ENCODE results near the gene C5. TPM values are rescaled to one million over a fixed set of nuclear protein-coding genes. Genes with fewer than 3 reads are reported as not detected.

Gene C5
- total and polyA plus RNA-seq, 9 of the 15 experiments (the other 6 are each of a cell fraction or from before 2014, with no cell fraction given): 0.08 to 0.91 (median 0.42) TPM

DNA sequence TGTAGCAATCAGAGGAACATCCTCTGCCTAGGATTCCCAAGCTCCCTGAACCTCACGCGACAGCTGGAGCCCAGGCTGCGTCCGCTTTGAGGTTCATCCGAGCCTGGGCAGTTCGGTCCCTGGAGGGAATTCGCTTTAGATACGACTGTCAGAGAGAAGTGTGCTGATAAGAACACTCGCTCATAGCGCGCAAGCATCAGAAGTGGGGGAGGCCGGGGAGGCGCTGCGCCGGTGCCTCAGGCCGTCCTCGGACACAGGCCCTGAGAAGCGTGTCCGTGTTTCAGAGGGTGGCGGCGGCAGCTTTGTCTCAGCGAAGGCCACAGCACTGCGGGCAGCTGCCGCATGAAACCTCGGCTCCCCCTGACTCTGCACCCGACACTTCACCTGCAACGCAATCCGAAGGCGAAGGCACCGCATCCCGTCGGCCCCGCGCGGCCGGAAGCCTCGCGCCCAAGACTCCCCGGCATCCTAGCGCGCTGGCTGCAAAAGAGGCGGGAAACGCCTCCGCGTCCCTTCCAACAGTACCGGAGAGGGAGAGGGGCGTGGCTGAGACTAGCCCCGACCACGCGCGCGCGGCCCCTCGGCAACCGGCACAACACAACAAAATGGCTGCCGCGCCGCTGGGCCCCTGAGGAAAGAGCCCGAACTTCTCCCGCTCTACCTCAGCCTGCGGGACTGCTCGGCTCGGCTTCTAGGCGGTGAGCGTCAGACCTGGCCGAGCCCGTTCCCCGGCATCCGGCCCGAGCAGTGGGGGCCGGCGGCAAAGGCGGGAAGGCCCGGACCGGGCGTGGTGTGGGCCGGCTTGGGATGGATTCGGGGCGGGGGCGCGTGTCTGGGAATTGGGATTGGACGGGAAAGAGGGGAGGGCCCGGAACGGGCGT, 24.5 kb upstream of the C5 start, which contains the start of gene CNTRL (continued):
- no peak for TF ChIP-seq RBM15 (IDR thresholded peaks at IDR 0.05; ENCODE audit: insufficient read depth, low read length)
- TF ChIP-seq ARID2 (IDR thresholded peaks at IDR 0.05): no peak
- no peak for TF ChIP-seq ZNF707 (CRISPR knock-in tag; conservative IDR thresholded peaks at IDR 0.05)
- TF ChIP-seq CEBPB (tag; IDR thresholded peaks at IDR 0.05): no peak
- peak; percentile 20; the same call in 1 of the 2 replicates for TF ChIP-seq ZNF282 (CRISPR knock-in tag; IDR thresholded peaks at IDR 0.05)
- peak; percentile 95 for TF ChIP-seq PHF8 (IDR thresholded peaks at IDR 0.05; ENCODE audit: borderline replicate concordance, low read length)
- TF ChIP-seq RAD21 (CRISPR knock-in tag; conservative IDR thresholded peaks at IDR 0.05 in 1 of 2, IDR thresholded peaks at IDR 0.05 in 1 of 2): no peak
- TF ChIP-seq NR2C2 (CRISPR knock-in tag; IDR thresholded peaks at IDR 0.05): peak; percentile 78; the same call in 1 of the 2 replicates
- peak; percentile 48 for TF ChIP-seq NR2C2 (tag; IDR thresholded peaks at IDR 0.05)
- TF ChIP-seq HSF4 (CRISPR knock-in tag; IDR thresholded peaks at IDR 0.05; ENCODE audit: borderline replicate concordance): 0 out of 2 replicates have a peak, but pooled peaks have one; percentile 60
- TF ChIP-seq DDX20 (tag; IDR thresholded peaks at IDR 0.05; ENCODE audit: low read depth): no peak
- peak; percentile 99 for TF ChIP-seq LCOR (CRISPR knock-in tag; IDR thresholded peaks at IDR 0.05)
- peak; percentile 83; the same call in 1 of the 2 replicates for TF ChIP-seq MTA3 (IDR thresholded peaks at IDR 0.05; ENCODE audit: borderline replicate concordance)
- TF ChIP-seq SAFB (IDR thresholded peaks at IDR 0.05; ENCODE audit: borderline replicate concordance, low read depth, low read length): no peak
- TF ChIP-seq ZBTB9 (CRISPR knock-in tag; IDR thresholded peaks at IDR 0.05): peak; percentile 67
- no peak for TF ChIP-seq NFXL1 (CRISPR knock-in tag; IDR thresholded peaks at IDR 0.05)
- TF ChIP-seq PREB (CRISPR knock-in tag; IDR thresholded peaks at IDR 0.05): peak; percentile 80; the same call in 1 of the 2 replicates
- TF ChIP-seq ILF3 (IDR thresholded peaks at IDR 0.05; ENCODE audit: borderline replicate concordance): no peak
- no peak for TF ChIP-seq ZNF408 (CRISPR knock-in tag; IDR thresholded peaks at IDR 0.05; ENCODE audit: low read depth)
- TF ChIP-seq, protein P1, sequence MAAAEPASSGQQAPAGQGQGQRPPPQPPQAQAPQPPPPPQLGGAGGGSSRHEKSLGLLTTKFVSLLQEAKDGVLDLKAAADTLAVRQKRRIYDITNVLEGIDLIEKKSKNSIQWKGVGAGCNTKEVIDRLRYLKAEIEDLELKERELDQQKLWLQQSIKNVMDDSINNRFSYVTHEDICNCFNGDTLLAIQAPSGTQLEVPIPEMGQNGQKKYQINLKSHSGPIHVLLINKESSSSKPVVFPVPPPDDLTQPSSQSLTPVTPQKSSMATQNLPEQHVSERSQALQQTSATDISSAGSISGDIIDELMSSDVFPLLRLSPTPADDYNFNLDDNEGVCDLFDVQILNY (CRISPR knock-in tag; IDR thresholded peaks at IDR 0.05): peak; percentile 98
- no peak for TF ChIP-seq CCAR2 (IDR thresholded peaks at IDR 0.05; ENCODE audit: low read depth, low read length)
- TF ChIP-seq RUNX1 (IDR thresholded peaks at IDR 0.05; ENCODE audit: low read depth): 0 out of 2 replicates have a peak, but pooled peaks have one; percentile 48
- no peak for TF ChIP-seq GMEB1 (CRISPR knock-in tag; IDR thresholded peaks at IDR 0.05)
